PC-3 (cell line): Measurements from ENCODE around the gene AOPEP.

ENCODE experiments used
- EZH2 ChIP-seq: fragments of 300-600 bp; sonication (generic); IDR thresholded peaks from one replicate; pipeline ENCODE4 v1.6.1; 2017; ENCODE audit warnings: antibody characterized with exemption, mild to moderate bottlenecking, low read length; ENCODE audit not compliant: unreplicated experiment
- EZH2phosphoT487 ChIP-seq: fragments of 300-600 bp; sonication (generic); IDR thresholded peaks from 2 replicates; pipeline ENCODE4 v1.6.1; 2018; ENCODE audit warnings: mild to moderate bottlenecking, antibody characterized with exemption, low read length, borderline replicate concordance
- TF ChIP-seq, protein P1 (sequence below): fragments of 300-600 bp; sonication (generic); conservative IDR thresholded peaks from 2 replicates; pipeline ENCODE4 v1.5.1; 2017; ENCODE audit warnings: antibody characterized with exemption, low read depth, mild to moderate bottlenecking, low read length

DNA sequence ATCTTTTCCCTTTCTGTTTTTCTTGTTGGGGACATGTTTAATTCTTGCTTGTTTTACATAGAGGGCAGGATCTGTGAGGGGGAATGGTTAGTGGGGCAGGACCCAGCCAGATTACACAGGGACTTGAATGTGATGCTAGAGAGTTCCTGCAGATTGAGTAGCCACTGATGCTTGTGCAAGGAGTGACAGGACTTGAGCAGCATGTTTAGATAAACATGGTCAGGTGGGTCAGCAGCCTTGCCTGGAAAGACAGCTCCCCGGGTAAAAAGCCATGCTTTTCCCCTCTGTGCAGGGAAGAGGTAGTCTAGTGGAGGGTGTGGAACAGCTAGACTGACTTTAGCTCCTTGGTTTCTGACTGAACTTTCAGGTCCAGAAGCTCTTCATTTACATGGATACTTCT lies 261.2 kb downstream of the AOPEP start:
- TF ChIP-seq, protein P1, sequence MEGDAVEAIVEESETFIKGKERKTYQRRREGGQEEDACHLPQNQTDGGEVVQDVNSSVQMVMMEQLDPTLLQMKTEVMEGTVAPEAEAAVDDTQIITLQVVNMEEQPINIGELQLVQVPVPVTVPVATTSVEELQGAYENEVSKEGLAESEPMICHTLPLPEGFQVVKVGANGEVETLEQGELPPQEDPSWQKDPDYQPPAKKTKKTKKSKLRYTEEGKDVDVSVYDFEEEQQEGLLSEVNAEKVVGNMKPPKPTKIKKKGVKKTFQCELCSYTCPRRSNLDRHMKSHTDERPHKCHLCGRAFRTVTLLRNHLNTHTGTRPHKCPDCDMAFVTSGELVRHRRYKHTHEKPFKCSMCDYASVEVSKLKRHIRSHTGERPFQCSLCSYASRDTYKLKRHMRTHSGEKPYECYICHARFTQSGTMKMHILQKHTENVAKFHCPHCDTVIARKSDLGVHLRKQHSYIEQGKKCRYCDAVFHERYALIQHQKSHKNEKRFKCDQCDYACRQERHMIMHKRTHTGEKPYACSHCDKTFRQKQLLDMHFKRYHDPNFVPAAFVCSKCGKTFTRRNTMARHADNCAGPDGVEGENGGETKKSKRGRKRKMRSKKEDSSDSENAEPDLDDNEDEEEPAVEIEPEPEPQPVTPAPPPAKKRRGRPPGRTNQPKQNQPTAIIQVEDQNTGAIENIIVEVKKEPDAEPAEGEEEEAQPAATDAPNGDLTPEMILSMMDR, result no peak
- TF ChIP-seq EZH2, result no peak
- no peak for TF ChIP-seq EZH2phosphoT487
